Osteocyte (in vitro differentiated cells): ENCODE measurements around the gene TMEM11. TPM values are rescaled to one million over a fixed set of nuclear protein-coding genes. Genes with fewer than 3 reads are reported as not detected.
"Not testable (repeated sequence)": the region's sequence is repeated elsewhere in the genome, so short reads cannot be mapped to it uniquely, and the experiment has no call there.

ENCODE experiments used
- DNase-seq: peaks from one replicate; pipeline ENCODE4 v3.0.0; 2021; ENCODE audit warnings: mixed read lengths; ENCODE audit not compliant: unreplicated experiment; ENCODE audit errors: extremely low spot score
- H3K27ac Mint-ChIP-seq: one replicate; pipeline ENCODE4 v1.8.0; 2021; ENCODE audit warnings: mild to moderate bottlenecking, mixed read lengths; ENCODE audit not compliant: unreplicated experiment
- H3K27me3 Mint-ChIP-seq: one replicate; pipeline ENCODE4 v1.8.0; 2021; ENCODE audit warnings: mixed read lengths; ENCODE audit not compliant: unreplicated experiment
- H3K36me3 Mint-ChIP-seq: one replicate; pipeline ENCODE4 v1.8.0; 2021; ENCODE audit warnings: mixed read lengths; ENCODE audit not compliant: unreplicated experiment
- H3K4me1 Mint-ChIP-seq: one replicate; pipeline ENCODE4 v1.8.0; 2021; ENCODE audit warnings: mixed read lengths; ENCODE audit not compliant: unreplicated experiment
- H3K4me3 Mint-ChIP-seq: one replicate; pipeline ENCODE4 v1.8.0; 2021; ENCODE audit warnings: mild to moderate bottlenecking, moderate library complexity, mixed read lengths; ENCODE audit not compliant: unreplicated experiment
- H3K9me3 Mint-ChIP-seq: one replicate; pipeline ENCODE4 v1.8.0; 2021; ENCODE audit warnings: mixed read lengths; ENCODE audit not compliant: unreplicated experiment
- total RNA-seq: library from RNA; stranded (reverse); gene quantifications from 2 replicates; pipeline ENCODE4 v1.2.1, GENCODE V29; 2021
- TF ChIP-seq, protein P1 (sequence below): fragments of 200-600 bp; sonication (generic); IDR thresholded peaks from 2 replicates; pipeline ENCODE4 v1.5.0; 2021; ENCODE audit warnings: antibody characterized with exemption, mild to moderate bottlenecking, moderate library complexity

TMEM11 gene
- total RNA-seq, 1 donor from 2014 or later = 21.5 TPM

DNA sequence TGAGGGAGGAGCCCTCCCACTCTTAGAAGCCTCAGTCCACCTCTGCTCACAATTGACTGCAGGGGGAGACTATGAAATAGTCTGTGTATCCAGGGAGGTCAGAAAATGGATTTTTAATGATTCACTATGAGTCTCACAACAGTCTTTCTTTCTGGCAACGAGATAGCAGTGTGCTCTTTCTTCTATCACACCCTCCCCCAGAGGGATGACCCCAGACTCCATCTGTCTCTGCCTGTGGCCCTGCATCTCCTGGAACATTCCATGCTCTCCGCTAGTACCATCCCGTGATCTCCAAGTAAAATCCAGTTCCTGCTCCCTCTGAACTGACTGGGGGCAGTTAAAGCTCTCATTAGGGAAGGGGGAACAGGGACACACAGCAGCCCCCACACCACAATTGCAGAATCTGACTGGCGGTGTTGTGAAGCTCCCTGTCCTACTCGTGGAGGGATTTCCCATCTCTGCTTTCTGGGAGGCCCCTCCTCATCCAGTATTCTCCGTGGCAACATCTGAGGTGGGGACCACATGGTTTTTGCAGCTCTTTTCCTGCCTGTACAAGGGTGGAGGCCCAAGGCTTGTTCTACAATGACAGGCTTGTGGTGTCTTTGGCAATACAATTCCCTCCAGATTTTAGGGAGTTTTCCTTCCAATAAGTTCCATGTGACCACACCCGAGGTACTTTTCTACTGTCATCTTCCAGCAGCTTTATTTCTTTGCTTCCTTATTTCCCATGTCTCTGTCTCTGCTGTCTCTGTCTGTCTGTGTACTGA lies 19.8 kb upstream of the TMEM11 start:
- Mint-ChIP-seq H3K4me3 (no peak overlapping the region), H3K27me3 (no peaks in the 10 kb centered on the region), H3K27ac (no peak overlapping the region), H3K36me3 (peaks cover 2% of the 10 kb centered on the region), H3K4me1 (no peaks in the 10 kb centered on the region), H3K9me3 (peaks cover 6% of the 10 kb centered on the region)
- DNase-seq = no peak
- TF ChIP-seq, protein P1, sequence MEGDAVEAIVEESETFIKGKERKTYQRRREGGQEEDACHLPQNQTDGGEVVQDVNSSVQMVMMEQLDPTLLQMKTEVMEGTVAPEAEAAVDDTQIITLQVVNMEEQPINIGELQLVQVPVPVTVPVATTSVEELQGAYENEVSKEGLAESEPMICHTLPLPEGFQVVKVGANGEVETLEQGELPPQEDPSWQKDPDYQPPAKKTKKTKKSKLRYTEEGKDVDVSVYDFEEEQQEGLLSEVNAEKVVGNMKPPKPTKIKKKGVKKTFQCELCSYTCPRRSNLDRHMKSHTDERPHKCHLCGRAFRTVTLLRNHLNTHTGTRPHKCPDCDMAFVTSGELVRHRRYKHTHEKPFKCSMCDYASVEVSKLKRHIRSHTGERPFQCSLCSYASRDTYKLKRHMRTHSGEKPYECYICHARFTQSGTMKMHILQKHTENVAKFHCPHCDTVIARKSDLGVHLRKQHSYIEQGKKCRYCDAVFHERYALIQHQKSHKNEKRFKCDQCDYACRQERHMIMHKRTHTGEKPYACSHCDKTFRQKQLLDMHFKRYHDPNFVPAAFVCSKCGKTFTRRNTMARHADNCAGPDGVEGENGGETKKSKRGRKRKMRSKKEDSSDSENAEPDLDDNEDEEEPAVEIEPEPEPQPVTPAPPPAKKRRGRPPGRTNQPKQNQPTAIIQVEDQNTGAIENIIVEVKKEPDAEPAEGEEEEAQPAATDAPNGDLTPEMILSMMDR = no peak

DNA sequence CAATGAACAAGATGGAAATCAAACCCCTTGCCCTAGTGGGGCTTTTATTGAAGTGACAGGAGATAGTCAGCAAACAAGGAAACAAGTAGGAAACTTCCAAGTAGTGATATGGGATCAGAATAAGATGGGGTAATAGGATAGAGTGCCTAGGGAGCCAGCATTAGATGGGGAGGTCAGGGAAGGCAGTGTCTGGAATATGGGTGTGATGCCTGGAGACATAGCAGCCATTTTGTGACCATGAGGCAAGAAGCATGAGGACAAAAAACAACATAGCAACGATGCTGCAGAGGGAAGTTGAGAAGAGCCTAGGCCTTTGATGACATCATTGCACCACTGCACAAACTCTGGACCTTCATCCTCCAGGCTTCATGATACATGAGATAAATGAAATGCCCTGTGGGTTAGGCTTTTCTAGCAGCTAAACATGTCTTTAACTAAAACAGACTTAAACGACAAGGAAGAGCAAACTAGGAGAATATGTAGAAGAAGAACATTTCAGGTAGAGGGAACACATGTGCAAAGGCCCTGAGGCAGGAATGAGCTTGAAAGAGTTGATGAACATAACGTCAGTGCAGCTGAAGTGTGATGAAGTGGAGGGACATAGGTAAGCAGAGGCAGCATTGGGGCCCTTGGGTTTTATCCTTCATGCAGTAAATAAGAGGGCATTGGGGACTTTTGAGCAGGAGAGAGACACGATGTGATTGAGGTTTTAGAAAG lies 18.2 kb upstream of the TMEM11 start:
- Mint-ChIP-seq H3K9me3 (peaks cover 6% of the 10 kb centered on the region), H3K27ac (no peak overlapping the region), H3K4me3 (no peak overlapping the region), H3K36me3 (peaks cover 2% of the 10 kb centered on the region), H3K4me1 (no peaks in the 10 kb centered on the region), H3K27me3 (no peaks in the 10 kb centered on the region)
- no peak for DNase-seq
- TF ChIP-seq, protein P1 = no peak

DNA sequence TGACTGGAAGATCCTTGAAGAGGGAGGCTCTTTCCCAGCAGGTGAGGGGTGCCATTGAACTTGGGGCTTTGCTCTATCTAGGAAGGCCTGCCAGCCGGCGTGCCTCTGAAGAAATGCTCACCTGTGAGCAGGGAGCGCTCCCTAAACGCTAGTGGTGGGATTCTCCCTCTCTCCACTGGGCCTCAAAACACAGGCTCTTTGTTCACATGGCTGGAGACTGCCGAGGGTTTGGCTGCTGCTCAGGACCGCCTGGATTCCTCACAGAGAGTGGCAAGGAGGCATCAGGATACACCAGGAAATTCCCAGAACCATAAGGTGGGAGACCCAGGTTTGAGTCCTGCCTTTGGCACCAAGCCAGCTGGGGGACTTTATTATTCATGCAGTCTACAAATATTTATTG lies 17.6 kb upstream of the TMEM11 start:
- Mint-ChIP-seq H3K27ac (no peak overlapping the region), H3K4me1 (no peaks in the 10 kb centered on the region)

DNA sequence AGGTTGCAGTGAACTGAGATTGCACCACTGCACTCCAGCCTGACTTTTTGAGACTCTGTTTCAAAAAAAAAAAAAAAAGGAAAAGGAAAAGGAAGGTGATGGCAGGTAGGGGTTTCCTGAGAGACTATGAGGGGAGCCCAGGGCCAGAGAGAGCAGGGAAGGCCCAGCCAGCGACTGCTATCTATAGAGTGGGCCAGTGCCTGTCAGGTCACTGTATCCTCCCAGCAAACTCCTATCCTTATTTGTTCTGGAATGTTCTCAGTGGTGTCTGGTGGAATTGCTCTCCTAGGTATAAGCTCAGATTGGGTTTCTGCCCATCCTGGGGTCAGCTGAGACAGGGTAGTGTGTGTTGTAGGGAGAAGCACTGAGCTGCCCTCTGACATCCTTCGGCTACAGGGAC lies 14.9 kb upstream of the TMEM11 start:
- no peak overlapping the region for H3K27ac Mint-ChIP-seq
- TF ChIP-seq, protein P1 = no peak
- no peak overlapping the region for H3K4me3 Mint-ChIP-seq

More for the DNA sequence above, 17.6 kb upstream of the TMEM11 start:
- H3K9me3 Mint-ChIP-seq = peaks cover 6% of the 10 kb centered on the region
- no peak for DNase-seq
- TF ChIP-seq, protein P1 = no peak
- no peak overlapping the region for H3K4me3 Mint-ChIP-seq
- H3K36me3 Mint-ChIP-seq = peaks cover 2% of the 10 kb centered on the region
- H3K27me3 Mint-ChIP-seq = no peaks in the 10 kb centered on the region

DNA sequence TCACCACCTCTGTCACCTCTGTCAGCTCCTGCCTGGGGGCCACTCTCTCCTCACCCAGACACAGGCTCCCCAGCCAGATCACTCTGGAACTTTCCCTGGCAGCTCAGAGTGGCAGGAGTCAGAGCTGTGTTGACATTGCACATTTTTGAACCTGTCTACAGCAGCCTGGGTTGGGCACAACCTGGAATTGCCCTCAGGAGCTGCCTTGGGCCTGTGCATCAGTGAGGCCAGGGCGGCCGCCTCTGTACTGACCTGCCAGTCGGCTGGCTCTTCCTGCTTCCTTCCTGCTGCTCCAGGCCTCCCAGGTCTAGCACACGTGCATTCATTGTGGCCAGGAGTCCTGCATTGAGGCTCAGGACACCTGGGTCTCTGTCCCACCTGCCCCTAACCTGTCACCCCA lies 14.2 kb upstream of the TMEM11 start:
- Mint-ChIP-seq H3K4me3 (no peak overlapping the region), H3K27ac (no peak overlapping the region), H3K27me3 (no peaks in the 10 kb centered on the region), H3K9me3 (peaks cover 6% of the 10 kb centered on the region), H3K36me3 (no peaks in the 10 kb centered on the region), H3K4me1 (no peaks in the 10 kb centered on the region)
- TF ChIP-seq, protein P1 = no peak
- DNase-seq = no peak

More for the DNA sequence above, 14.9 kb upstream of the TMEM11 start:
- no peaks in the 10 kb centered on the region for H3K4me1 Mint-ChIP-seq
- H3K36me3 Mint-ChIP-seq = peaks cover 2% of the 10 kb centered on the region
- peaks cover 6% of the 10 kb centered on the region for H3K9me3 Mint-ChIP-seq
- no peak for DNase-seq
- H3K27me3 Mint-ChIP-seq = no peaks in the 10 kb centered on the region

DNA sequence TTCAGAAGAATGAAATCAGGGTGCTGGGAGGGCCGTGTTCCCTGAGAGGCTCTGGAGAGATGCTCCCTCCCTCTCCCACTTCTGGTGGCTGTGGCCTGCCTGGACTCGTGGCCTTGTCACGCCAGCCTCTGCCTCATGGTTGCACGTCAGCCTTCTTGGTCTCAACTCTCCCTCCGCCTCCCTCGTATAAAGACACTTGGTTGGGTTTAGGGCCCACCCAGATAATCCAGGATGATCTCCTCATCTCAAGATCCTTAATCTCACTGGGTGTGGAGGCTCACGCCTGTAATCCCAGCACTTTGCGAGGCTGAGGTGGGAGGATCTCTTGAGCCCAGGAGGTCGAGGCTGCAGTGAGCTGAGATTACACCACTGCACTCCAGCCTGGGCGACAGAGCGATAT lies 13.3 kb upstream of the TMEM11 start:
- DNase-seq, H3K27me3 Mint-ChIP-seq, H3K4me3 Mint-ChIP-seq, H3K27ac Mint-ChIP-seq, H3K9me3 Mint-ChIP-seq, H3K4me1 Mint-ChIP-seq, H3K36me3 Mint-ChIP-seq: not testable (repeated sequence)
